ENCODE measurements around the gene DYNLT2. TPM values are rescaled to one million over a fixed set of nuclear protein-coding genes. Genes with fewer than 3 reads are reported as not detected.

DYNLT2 gene
- total and polyA plus RNA-seq, 2 of the 13 experiments (the other 11 are each of a cell fraction or from before 2014, with no cell fraction given): 2.1 to 4.3 TPM

GRCh38 chr6:169724494-169725124 is 26.8 kb downstream of the DYNLT2 start, which contains the start of gene PHF10 (continued):
- TF ChIP-seq RNF219 (CRISPR knock-in tag; IDR thresholded peaks at IDR 0.05) (no peak), TBP (CRISPR knock-in tag; IDR thresholded peaks at IDR 0.05) (no peak), EEA1 (CRISPR knock-in tag; IDR thresholded peaks at IDR 0.05; ENCODE audit: borderline replicate concordance) (0 out of 2 replicates have a peak, but pooled peaks have one; percentile 95), ZNF264 (CRISPR knock-in tag; IDR thresholded peaks at IDR 0.05) (no peak), ZNF414 (CRISPR knock-in tag; IDR thresholded peaks at IDR 0.05) (peak; percentile 88), ZNF567 (CRISPR knock-in tag; IDR thresholded peaks at IDR 0.05; ENCODE audit: borderline replicate concordance) (no peak), CC2D1A (CRISPR knock-in tag; IDR thresholded peaks at IDR 0.05) (0 out of 2 replicates have a peak, but pooled peaks have one; percentile 26), MEIS1 (CRISPR knock-in tag; IDR thresholded peaks at IDR 0.05; ENCODE audit: borderline replicate concordance) (no peak), ZBTB34 (CRISPR knock-in tag; IDR thresholded peaks at IDR 0.05) (peak; percentile 83; the same call in 1 of the 2 replicates), MIER3 (CRISPR knock-in tag; IDR thresholded peaks at IDR 0.05; ENCODE audit: borderline replicate concordance) (no peak), CREB3 (CRISPR knock-in tag; IDR thresholded peaks at IDR 0.05) (peak; percentile 68), ZNF18 (CRISPR knock-in tag; IDR thresholded peaks at IDR 0.05; ENCODE audit: insufficient replicate concordance) (peak; percentile 53), ZNF160 (CRISPR knock-in tag; IDR thresholded peaks at IDR 0.05) (no peak; the same call in 1 of the 2 replicates), AFF4 (CRISPR knock-in tag; IDR thresholded peaks at IDR 0.05) (peak; percentile 93), BCL3 (CRISPR knock-in tag; IDR thresholded peaks at IDR 0.05) (no peak; the same call in 1 of the 2 replicates), ZC3H4 (CRISPR knock-in tag; IDR thresholded peaks at IDR 0.05; ENCODE audit: borderline replicate concordance) (peak; percentile 93)

Measured in HepG2 (cell line).